GM06990 (cell line): ENCODE results near the gene KRTAP5-10.
"Not testable (repeated sequence)": the region's sequence is repeated elsewhere in the genome, so short reads cannot be mapped to it uniquely, and the experiment has no call there.

Source experiments
- DNase-seq: peaks from one replicate; pipeline ENCODE4 v3.0.0-alpha.2; 2011; ENCODE audit not compliant: insufficient read length; ENCODE audit errors: extremely low read depth
- H3K27me3 ChIP-seq: replicated peaks from 2 replicates; pipeline ENCODE4 v1.6.0; 2011; ENCODE audit warnings: low read length; ENCODE audit not compliant: control insufficient read depth, insufficient read depth
- H3K36me3 ChIP-seq: 2 replicates; pipeline ENCODE4 v1.5.1; 2011; ENCODE audit warnings: low read length; ENCODE audit not compliant: control insufficient read depth, insufficient read depth
- H3K4me3 ChIP-seq: replicated peaks from 2 replicates; pipeline ENCODE4 v1.5.1; 2011; ENCODE audit warnings: low read depth, mild to moderate bottlenecking, control low read depth, low read length
- TF ChIP-seq, protein P1 (sequence below): IDR thresholded peaks from 2 replicates; pipeline ENCODE4 v1.5.1; 2011; ENCODE audit warnings: low read length, control low read depth, mild to moderate bottlenecking, inconsistent platforms; ENCODE audit not compliant: insufficient read depth, poor library complexity, severe bottlenecking

Gene KRTAP5-10

DNA sequence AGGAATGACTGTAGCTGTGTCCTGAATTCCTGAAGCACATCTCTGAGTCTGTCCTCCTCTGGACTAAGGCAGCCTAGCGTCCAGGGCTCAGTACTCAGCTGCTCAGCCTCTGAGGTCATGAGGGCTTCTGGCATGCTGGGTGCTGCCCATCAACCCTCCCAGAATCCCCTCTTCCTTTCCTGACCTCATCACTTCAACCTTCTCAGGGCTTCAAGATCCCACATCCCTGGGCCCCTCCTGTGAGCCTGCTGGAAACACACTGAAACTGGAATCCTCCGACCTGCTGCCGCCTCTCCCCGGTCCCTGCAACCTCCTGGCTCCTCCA lies 26.7 kb upstream of the KRTAP5-10 start:
- Histone ChIP-seq H3K27me3 (no peaks in the 10 kb centered on the region), H3K36me3 (no peaks in the 10 kb centered on the region), H3K4me3 (no peak overlapping the region)
- TF ChIP-seq, protein P1, sequence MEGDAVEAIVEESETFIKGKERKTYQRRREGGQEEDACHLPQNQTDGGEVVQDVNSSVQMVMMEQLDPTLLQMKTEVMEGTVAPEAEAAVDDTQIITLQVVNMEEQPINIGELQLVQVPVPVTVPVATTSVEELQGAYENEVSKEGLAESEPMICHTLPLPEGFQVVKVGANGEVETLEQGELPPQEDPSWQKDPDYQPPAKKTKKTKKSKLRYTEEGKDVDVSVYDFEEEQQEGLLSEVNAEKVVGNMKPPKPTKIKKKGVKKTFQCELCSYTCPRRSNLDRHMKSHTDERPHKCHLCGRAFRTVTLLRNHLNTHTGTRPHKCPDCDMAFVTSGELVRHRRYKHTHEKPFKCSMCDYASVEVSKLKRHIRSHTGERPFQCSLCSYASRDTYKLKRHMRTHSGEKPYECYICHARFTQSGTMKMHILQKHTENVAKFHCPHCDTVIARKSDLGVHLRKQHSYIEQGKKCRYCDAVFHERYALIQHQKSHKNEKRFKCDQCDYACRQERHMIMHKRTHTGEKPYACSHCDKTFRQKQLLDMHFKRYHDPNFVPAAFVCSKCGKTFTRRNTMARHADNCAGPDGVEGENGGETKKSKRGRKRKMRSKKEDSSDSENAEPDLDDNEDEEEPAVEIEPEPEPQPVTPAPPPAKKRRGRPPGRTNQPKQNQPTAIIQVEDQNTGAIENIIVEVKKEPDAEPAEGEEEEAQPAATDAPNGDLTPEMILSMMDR = no peak
- no peak for DNase-seq

DNA sequence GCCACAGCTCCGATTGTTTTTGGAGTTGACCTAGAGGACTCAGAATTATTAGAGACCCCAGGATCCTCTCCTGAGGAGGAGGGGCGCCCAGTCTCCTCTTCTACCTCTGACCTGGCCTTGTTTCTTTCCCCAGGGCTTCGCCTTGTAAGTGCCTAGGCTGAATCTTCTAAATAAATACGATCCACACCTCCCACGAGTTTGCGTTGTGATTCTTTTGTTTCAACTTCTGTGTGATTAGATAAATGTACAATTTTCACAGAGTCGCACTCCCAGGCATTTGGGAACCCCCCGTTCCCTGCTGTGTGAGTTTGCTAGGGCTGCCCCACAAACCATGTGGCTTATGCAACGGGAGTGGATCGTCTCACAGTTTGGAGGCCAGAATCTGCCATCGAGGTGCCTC lies 26.3 kb upstream of the KRTAP5-10 start:
- TF ChIP-seq, protein P1 = no peak
- Histone ChIP-seq H3K36me3 (no peaks in the 10 kb centered on the region), H3K27me3 (no peaks in the 10 kb centered on the region), H3K4me3 (no peak overlapping the region)
- DNase-seq = no peak

DNA sequence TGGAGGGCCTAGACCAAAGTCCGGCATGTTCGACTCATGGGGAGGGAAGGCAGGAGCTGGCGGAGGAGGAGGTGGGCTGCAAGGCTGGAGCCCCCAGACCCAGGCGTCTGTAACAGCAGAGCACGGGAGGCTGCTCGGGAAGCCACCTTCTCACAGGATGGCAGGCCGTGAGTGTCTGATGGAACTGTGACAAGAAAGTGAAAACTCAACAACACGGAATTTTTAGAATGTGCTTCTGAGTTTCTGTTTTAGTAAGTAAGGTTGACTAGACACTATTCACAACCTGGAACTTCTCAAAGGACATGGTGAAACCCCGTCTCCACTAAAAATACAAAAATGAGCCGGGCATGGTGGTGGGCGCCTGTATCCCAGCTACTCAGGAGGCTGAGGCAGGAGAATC lies 25.4 kb upstream of the KRTAP5-10 start:
- not testable (repeated sequence) for H3K27me3 ChIP-seq, H3K36me3 ChIP-seq
- peak; percentile 73 for DNase-seq
- peak overlapping the region; percentile 37 for H3K4me3 ChIP-seq

DNA sequence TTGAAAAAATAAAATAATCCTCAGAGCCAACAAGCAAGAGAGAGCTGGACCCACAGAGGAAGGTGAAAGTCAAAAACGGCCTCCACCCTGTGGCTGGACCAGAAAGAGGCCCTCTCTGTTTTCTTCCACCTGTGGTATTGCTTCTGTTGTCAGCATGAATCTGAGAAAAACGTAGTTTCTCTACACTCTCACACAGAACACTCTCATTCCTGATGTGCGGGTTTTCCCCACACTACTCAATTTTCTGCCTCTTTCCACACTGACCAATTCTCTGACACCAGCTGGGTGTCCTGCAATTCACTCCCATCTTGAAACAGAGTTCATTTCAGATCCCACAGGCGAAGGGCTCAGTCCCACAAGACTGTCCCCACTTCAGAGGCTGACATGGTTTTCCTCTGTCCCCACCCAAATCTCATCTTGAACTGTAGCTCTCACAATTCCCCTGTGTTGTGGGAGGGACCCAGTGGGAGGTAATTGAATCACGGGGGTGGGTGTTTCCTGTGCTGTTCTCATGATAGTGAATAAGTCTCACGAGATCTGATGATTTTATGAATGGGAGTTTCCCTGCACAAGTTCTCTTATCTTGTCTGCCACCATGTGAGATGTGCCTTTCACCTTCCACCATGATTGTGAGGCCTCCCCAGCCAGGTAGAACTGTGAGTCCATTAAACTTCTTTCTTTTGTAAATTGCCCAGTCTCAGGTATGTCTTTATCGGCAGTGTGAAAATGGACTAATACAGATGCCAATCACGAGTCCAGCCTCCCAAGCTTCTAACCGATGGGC lies 24.6 kb upstream of the KRTAP5-10 start:
- not testable (repeated sequence) for H3K27me3 ChIP-seq, H3K36me3 ChIP-seq, H3K4me3 ChIP-seq
- TF ChIP-seq, protein P1 = peak; percentile 12
- peak; percentile 55 for DNase-seq

DNA sequence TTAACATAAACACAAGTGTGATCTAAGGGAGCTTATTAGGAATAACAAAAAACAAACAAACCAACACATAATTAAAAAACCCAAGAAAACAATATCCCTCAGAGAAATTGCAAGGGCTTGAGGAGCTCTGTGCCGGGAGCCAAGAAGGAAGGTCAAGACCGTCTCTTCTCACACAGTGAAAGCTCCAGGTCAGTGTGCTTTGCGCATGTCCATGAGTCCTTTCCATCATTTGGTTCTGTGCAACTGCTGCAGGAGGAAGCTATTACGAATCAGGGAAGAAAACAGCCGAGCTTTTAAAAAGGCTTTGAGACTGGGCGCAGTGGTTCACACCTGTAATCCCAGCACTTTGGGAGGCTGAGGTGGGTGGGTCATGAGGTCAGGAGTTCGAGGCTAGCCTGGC lies 23.0 kb upstream of the KRTAP5-10 start:
- no peak for DNase-seq
- H3K36me3 ChIP-seq = no peaks in the 10 kb centered on the region
- TF ChIP-seq, protein P1 = no peak
- H3K4me3 ChIP-seq = no peak overlapping the region
- H3K27me3 ChIP-seq = no peaks in the 10 kb centered on the region

DNA sequence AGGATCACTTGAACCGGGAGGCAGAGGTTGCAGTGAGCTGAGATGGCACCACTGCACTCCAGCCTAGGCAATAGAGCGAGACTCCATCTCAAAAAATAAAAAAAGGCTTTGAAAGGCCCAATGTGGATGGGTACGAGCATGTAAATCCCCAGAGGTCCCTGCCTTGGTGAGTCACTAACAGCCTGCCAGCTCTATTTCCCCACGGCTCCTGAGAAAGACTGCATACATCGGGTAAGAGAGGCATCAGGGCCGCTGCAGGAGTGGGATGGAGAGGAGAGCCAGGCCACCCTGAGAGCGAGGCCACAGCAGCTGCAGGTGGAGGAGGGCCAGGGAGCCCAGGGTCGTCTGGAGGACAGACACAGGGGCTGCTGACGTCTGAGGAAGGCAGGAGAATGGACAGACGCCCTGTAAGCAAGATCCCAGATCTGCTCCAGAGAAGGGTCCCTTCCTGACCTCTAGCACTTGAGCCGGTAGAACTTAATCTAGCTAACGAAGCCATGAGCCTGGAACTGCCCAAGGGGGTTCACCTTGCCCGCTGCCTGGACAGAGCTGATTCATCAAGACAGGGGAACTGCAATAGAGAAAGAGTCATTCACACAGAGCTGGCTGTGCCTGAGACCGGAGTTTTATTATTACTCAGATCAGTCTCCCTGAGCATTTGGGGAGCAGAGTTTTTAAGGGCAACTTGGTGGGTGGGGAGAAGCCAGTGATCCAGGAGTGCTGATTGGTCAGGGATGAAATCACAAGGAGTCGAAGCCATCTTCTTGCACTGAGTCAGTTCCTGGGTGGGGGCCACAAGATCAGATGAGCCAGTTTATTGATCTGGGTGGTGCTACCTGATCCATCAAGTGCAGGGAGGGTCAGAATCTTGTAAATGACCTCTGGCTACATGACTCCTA lies 22.2 kb upstream of the KRTAP5-10 start:
- no peaks in the 10 kb centered on the region for H3K27me3 ChIP-seq
- peak; percentile 60 for DNase-seq
- no peak overlapping the region for H3K4me3 ChIP-seq
- H3K36me3 ChIP-seq = no peaks in the 10 kb centered on the region
- TF ChIP-seq, protein P1 = no peak
